Measurements from ENCODE around the gene RAB9A. TPM values are rescaled to one million over a fixed set of nuclear protein-coding genes. Genes with fewer than 3 reads are reported as not detected.
"Not testable (repeated sequence)": the region's sequence is repeated elsewhere in the genome, so short reads cannot be mapped to it uniquely, and the experiment has no call there.

Gene RAB9A
- total RNA-seq, 1 donor from 2014 or later: 37.2 TPM

- DNase-seq: no peak
These were observed 18.7 kb upstream of the RAB9A start for GRCh38 chrX:13670197-13670596.

- DNase-seq: no peak
These were observed 15.9 kb upstream of the RAB9A start for GRCh38 chrX:13673016-13673415.

DNA sequence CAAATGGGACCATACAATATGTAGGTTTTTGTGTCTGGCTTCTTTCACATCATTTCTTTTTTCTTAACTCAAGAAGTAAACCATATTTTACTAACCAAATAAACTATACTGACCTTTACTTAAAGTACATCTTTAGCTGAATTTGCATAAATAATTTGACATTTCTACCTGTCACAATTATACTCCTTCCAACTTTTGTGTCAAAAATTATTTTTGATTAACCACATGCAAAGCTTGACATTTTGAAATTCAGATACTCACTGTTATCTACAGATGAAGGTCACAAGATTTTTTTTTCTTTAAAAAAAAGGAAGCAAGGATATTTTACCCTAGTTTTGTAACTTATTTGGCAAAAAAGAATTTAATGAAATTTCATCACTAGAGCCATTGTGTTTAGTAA, 12.0 kb upstream of the RAB9A start:
- no peak for DNase-seq

DNA sequence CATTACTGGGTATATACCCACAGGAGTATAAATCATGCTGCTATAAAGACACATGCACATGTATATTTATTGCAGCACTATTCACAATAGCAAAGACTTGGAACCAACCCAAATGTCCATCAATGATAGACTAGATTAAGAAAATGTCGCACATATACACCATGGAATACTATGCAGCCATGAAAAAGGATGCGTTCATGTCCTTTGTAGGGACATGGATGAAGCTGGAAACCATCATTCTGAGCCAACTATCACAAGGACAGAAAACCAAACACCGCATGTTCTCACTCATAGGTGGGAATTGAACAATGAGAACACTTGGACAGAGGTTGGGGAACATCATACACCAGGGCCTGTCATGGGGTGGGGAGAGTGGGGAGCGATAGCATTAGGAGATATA, 9.2 kb upstream of the RAB9A start:
- DNase-seq: not testable (repeated sequence)

GRCh38 chrX:13681595-13681994, 7.3 kb upstream of the RAB9A start:
- no peak for DNase-seq

- DNase-seq: no peak
These were observed 4.6 kb upstream of the RAB9A start for GRCh38 chrX:13684361-13684760.

- no peak for DNase-seq
These were observed 3.7 kb upstream of the RAB9A start for GRCh38 chrX:13685126-13685763.

- DNase-seq: no peak
These were observed 1.7 kb upstream of the RAB9A start for GRCh38 chrX:13687203-13687602.

GRCh38 chrX:13688384-13688957, 457 bp upstream of the RAB9A start:
- no peak for DNase-seq

- peak; percentile 17 for DNase-seq
These were observed 848 bp downstream of the RAB9A start for GRCh38 chrX:13689741-13690211.

DNA sequence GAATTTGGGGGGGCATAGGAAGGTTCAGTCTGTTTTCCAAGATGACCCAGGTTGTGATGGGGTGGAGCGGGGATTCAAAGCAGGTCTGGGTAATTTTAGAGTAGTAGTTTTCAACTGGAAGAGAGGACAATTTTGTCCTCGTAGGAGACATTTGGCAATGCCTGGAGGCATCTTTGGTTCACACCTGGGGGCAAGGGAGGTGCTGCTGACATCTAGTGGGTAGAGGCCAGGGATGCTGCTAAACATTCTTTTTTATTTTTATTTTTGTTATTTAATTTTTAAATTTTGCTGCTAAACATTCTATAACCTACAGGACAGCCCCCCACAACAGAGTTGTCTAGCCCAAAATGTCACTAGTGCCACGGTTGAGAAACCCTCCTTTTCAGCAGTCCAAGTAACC, 1.9 kb downstream of the RAB9A start:
- no peak for DNase-seq

DNA sequence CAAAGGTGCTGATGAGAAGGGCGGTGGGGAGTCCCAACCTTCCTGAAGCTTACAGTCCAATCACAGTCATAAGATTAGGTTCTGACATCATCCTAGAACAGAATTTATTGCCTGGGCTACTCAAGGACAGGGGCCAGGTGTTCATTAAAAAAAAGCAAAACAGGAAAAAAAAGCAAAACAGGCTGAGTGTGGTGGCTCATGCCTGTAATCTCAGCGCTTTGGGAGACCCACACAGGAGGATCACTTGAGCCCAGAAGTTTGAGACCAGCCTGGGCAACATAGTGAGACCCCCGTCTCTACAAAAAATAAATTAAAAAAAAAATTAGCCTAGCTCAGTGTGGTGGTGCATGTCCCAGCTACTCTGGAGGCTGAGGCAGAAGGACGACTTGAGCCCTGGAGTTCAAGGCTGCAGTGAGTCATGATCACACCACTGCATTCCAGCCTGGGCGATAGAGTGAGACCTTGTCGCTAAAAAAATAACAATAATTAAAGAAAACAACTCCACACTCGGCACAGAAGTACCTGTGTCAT, 3.0 kb downstream of the RAB9A start:
- DNase-seq: no peak

DNA sequence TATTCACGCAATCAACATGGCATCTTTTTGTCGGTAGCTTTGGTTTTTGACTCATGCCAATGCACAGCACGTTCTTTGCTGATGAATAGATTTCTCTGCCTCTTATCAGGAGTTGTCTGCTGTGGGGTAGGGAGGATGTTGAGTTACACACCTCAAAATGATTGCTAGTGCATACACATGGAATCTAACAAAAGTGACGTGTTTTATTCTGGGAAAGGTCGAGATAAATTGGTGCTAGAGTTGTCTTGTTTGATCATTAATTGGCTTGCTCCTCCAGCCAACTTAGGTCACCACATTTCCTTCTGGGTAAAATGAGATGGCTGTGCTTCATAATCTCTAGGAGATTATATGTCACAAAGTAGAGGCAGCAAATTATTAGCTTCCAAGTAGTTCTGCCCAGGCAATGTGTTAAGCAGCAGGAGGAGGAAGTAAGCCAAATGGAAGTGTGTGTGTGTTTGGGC, 3.9 kb downstream of the RAB9A start:
- no peak for DNase-seq

- no peak for DNase-seq
These were observed 4.5 kb downstream of the RAB9A start for GRCh38 chrX:13693341-13693961.

GRCh38 chrX:13694359-13694758, 5.4 kb downstream of the RAB9A start:
- DNase-seq: no peak

DNA sequence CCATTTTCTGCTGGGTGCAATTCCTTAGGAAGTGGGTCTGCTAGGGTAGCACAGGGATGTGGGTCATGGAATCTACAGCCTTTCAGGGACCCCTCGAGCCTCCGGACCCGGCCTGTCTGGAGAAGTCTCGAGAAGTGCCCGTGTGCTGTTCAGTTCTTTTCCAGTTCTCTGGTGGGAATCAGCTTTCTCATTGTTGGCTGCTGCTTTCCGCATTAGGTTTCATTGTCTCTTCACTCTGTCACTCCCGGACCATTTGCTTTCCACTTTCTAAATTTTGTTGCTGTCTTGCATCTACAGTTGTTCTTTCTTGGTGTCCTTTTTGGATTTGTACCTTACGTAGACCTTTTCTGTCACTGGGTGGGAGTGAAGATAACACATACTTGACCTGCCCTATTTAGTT, 6.1 kb downstream of the RAB9A start:
- no peak for DNase-seq

GRCh38 chrX:13695601-13696115, 6.7 kb downstream of the RAB9A start:
- no peak for DNase-seq

DNA sequence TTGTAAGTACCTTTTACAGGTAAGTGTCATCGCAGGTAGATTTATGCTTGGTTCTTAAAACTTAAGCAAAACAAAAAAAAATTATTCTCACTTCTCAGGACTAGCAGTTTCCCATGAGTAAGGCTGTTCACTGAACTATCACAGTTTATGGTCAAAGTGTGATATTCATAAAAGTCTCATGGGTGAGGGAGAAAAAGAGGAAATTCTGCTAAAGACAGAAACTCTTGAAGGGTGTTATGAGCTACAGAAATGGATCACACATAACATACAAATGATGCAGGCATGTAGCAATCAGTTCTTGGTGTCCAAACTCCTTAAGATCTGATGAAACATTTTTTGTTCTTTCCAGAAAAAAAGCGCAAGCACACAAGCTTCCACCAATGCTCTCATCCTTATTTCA, 8.5 kb downstream of the RAB9A start:
- no peak for DNase-seq

GRCh38 chrX:13697976-13698375, 9.0 kb downstream of the RAB9A start:
- no peak for DNase-seq

DNA sequence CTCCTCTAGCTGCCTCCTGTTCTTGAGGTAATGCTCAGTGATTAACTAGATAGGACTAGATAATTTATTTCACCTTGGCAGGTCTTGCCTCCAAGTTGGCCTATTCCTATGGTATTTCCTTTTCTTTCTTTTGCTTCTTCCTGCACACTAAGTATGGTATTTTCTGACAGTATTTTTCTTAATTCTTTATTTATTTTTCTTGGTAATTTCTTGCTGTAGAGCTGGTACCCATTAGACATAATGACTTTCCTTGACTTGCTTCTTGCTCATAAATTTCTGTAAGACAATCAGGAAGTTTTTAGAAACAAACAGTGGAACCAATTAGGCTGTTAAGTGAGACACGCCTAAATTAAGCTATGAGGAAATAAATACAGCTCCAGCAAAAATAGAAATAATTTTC, 9.5 kb downstream of the RAB9A start:
- no peak for DNase-seq

GRCh38 chrX:13699183-13699826, 10.4 kb downstream of the RAB9A start:
- DNase-seq: no peak

- peak; percentile 25 for DNase-seq
These were observed 11.5 kb downstream of the RAB9A start for GRCh38 chrX:13700380-13700779.

All from skin of body (tissue), 2 donors.